Measurements from ENCODE around the gene CHAT.

DNA sequence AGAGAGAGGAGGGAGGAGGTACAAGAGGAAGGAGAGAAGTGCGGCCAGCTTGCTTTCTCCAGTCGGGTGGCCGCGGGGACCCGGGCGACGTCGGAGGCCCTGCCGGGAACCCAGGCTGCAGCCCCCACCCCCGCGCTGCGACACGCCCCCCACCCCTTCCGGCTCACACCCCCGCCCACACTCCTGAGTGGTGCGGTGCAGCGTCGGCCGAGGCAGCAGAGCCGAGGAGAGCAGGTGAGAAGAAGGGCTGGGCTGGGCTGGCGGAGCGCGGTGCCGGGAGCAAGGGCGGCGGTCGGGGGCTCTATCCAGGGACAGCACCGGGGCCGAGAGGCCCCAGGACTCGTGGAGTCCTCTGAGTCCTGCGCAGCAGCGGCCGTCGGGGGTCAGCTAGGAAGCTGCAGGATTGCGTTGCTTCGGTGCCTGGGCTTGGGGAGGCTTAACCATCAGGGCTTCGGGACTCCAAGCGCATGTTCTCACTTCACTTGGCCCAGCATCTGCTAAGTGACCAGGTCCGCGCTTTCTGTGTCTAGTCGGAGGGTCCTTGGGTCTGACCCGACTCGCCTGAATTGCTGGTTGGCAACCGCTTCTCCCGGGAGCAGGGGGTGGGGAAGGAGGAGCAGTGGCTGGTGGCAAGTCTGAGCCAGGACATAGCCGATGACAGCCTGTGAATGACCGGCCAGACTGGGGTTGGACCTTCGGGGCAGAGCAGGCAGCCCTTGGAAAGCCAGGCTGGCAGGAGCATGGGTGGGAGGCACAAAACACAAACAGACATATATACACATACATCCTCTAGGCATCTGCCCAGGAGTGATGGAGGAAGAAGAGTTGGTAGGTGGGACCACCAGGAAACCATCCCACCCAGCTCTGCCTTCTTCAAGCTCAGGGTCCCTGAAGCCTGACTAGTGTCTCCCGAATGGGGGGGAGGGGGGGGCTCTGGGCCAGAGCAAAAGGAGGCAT, 683 bp downstream of the CHAT start:
- TF ChIP-seq TAF1 (IDR thresholded peaks at IDR 0.05; ENCODE audit: borderline replicate concordance, insufficient read depth, low read length) (no peak), POLR2AphosphoS5 (IDR thresholded peaks at IDR 0.05; ENCODE audit: low read depth, low read length) (no peak), FOXP2 (optimal IDR thresholded peaks at IDR 0.05; ENCODE audit: borderline replicate concordance, extremely low read depth, extremely low read length, insufficient read depth) (no peak)
- TF ChIP-seq, protein P1, sequence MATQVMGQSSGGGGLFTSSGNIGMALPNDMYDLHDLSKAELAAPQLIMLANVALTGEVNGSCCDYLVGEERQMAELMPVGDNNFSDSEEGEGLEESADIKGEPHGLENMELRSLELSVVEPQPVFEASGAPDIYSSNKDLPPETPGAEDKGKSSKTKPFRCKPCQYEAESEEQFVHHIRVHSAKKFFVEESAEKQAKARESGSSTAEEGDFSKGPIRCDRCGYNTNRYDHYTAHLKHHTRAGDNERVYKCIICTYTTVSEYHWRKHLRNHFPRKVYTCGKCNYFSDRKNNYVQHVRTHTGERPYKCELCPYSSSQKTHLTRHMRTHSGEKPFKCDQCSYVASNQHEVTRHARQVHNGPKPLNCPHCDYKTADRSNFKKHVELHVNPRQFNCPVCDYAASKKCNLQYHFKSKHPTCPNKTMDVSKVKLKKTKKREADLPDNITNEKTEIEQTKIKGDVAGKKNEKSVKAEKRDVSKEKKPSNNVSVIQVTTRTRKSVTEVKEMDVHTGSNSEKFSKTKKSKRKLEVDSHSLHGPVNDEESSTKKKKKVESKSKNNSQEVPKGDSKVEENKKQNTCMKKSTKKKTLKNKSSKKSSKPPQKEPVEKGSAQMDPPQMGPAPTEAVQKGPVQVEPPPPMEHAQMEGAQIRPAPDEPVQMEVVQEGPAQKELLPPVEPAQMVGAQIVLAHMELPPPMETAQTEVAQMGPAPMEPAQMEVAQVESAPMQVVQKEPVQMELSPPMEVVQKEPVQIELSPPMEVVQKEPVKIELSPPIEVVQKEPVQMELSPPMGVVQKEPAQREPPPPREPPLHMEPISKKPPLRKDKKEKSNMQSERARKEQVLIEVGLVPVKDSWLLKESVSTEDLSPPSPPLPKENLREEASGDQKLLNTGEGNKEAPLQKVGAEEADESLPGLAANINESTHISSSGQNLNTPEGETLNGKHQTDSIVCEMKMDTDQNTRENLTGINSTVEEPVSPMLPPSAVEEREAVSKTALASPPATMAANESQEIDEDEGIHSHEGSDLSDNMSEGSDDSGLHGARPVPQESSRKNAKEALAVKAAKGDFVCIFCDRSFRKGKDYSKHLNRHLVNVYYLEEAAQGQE (IDR thresholded peaks at IDR 0.05; ENCODE audit: insufficient read depth in 1 of 2, low read depth in 2 of 2, low read length in 2 of 2): no peak

Data from PFSK-1 (cell line).